ENCODE measurements around the gene SPACA9. TPM values are rescaled to one million over a fixed set of nuclear protein-coding genes. Genes with fewer than 3 reads are reported as not detected.

SPACA9 gene
- total RNA-seq, 1 experiment from 2014 or later: 1.3 TPM

DNA sequence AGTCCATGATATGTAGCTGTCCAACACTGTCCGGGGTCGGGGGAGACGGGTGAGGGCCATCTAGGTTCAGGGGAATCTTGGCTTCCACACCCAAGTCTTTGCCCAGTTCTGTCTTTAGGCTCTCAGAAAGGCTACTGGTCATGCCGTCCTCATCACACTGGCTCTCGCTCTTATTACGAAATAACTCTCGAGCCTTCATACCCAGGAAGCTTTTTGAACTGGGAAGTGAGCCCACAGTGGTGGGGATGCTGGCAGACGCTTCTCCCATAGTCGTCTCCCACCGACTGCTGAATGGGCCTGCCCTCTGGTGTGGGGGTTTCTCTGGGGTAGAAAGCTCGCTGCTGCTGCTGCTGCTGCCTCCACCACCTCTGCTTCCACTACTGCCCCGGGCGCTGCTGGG lies 17.6 kb downstream of the SPACA9 start:
- Mint-ChIP-seq H3K9me3 (no peaks in the 10 kb centered on the region), H3K4me1 (peaks cover 3 to 4% of the 10 kb centered on the region in 2 experiments; a peak in 2 of 4 replicates), H3K4me3 (no peak overlapping the region), H3K36me3 (ENCODE audit: insufficient read depth in 1 of 3, low read depth in 3 of 3) (peaks cover 10 to 59% (median 43%) of the 10 kb centered on the region in 3 experiments), H3K27ac (no peak overlapping the region), H3K27me3 (ENCODE audit: low read depth) (no peaks in the 10 kb centered on the region)
- Histone ChIP-seq H3K18ac (ENCODE audit: insufficient read length, low read depth, low read length) (no peak overlapping the region), H3K27me3 (ENCODE audit: insufficient read depth, low read length) (no peaks in the 10 kb centered on the region), H2BK12ac (ENCODE audit: insufficient read length, low read depth, low read length) (no peak overlapping the region), H2BK5ac (ENCODE audit: insufficient read length, low read length) (no peak overlapping the region), H3K79me1 (ENCODE audit: insufficient read depth, low read depth, low read length, poor library complexity, severe bottlenecking) (no peaks in the 10 kb centered on the region), H3K23me2 (ENCODE audit: insufficient read length, low read depth, low read length, poor library complexity, severe bottlenecking) (no peaks in the 10 kb centered on the region), H3K9ac (ENCODE audit: extremely low read depth, insufficient read length, low read length) (no peak overlapping the region), H2AK5ac (ENCODE audit: insufficient read length, low read length) (no peak overlapping the region), H3K14ac (ENCODE audit: insufficient read depth, low read length) (no peak overlapping the region), H3K23ac (ENCODE audit: insufficient read length, low read depth, low read length) (no peak overlapping the region), H2BK15ac (ENCODE audit: low read depth, low read length) (no peak overlapping the region), H3K79me2 (ENCODE audit: insufficient read depth, low read length) (no peaks in the 10 kb centered on the region), H3K56ac (ENCODE audit: insufficient read length, low read depth, low read length) (no peak overlapping the region), H3K4ac (ENCODE audit: low read depth, low read length) (no peak overlapping the region), H2BK20ac (ENCODE audit: low read depth, low read length, poor library complexity, severe bottlenecking) (no peak overlapping the region), H4K20me1 (ENCODE audit: control insufficient read depth, insufficient read depth, insufficient read length) (no peaks in the 10 kb centered on the region), H4K5ac (ENCODE audit: insufficient read length, low read depth, low read length) (no peak overlapping the region), H2BK120ac (ENCODE audit: low read depth, low read length, poor library complexity, severe bottlenecking) (no peak overlapping the region), H3K4me1 (ENCODE audit: insufficient read depth, low read length) (no peaks in the 10 kb centered on the region), H3K9me3 (ENCODE audit: control insufficient read depth, low read depth, low read length) (no peaks in the 10 kb centered on the region), H4K8ac (replicated peaks; ENCODE audit: insufficient read length, low read depth, low read length) (no peak overlapping the region), H2AFZ (ENCODE audit: low read length) (no peak overlapping the region), H4K91ac (ENCODE audit: insufficient read length, low read depth, low read length) (no peak overlapping the region), H3K4me2 (ENCODE audit: insufficient read depth, insufficient read length, low read length) (no peak overlapping the region), H3T11ph (ENCODE audit: low read length) (no peak overlapping the region), H3K27ac (ENCODE audit: insufficient read length, low read depth, low read length) (no peak overlapping the region)
- no CpG with 5 or more reads among the region's 13 CpGs for WGBS (ENCODE audit: extremely low coverage, insufficient read length, low lambda C conversion rate)
- DNase-seq: no peak
- TF ChIP-seq, protein P1, sequence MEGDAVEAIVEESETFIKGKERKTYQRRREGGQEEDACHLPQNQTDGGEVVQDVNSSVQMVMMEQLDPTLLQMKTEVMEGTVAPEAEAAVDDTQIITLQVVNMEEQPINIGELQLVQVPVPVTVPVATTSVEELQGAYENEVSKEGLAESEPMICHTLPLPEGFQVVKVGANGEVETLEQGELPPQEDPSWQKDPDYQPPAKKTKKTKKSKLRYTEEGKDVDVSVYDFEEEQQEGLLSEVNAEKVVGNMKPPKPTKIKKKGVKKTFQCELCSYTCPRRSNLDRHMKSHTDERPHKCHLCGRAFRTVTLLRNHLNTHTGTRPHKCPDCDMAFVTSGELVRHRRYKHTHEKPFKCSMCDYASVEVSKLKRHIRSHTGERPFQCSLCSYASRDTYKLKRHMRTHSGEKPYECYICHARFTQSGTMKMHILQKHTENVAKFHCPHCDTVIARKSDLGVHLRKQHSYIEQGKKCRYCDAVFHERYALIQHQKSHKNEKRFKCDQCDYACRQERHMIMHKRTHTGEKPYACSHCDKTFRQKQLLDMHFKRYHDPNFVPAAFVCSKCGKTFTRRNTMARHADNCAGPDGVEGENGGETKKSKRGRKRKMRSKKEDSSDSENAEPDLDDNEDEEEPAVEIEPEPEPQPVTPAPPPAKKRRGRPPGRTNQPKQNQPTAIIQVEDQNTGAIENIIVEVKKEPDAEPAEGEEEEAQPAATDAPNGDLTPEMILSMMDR (conservative IDR thresholded peaks at IDR 0.05): no peak

Data from H9 (cell line).